CD8-positive, alpha-beta memory T cell (primary cell): ENCODE results near the gene PGC. TPM values are rescaled to one million over a fixed set of nuclear protein-coding genes. Genes with fewer than 3 reads are reported as not detected.

Source experiments
- CTCF ChIA-PET: fragments of 350-600 bp; sonication (Branson Sonifier 250); formaldehyde crosslinking; loops from one replicate; lab custom pipeline; 2021; ENCODE audit warnings: antibody characterized with exemption; lab: Charles Lee
- POLR2A ChIA-PET: fragments of 350-600 bp; sonication (Branson Sonifier 250); formaldehyde crosslinking; loops from one replicate; lab custom pipeline; 2021; ENCODE audit warnings: antibody characterized with exemption; lab: Charles Lee
- DNase-seq, 5 donors: peaks; one replicate each; pipeline versions ENCODE4 v3.0.0 to v3.0.0-alpha.2; 2020 to 2022; ENCODE audit warnings: mixed read lengths in 1 of 5
- H3K27ac ChIP-seq: one replicate; pipeline ENCODE4 v1.7.0; 2013; ENCODE audit warnings: low read depth, mild to moderate bottlenecking, low read length, moderate library complexity
- H3K27me3 ChIP-seq: 2 replicates; pipeline ENCODE4 v1.7.0; 2013; ENCODE audit warnings: low read length, mild to moderate bottlenecking; ENCODE audit not compliant: insufficient read depth, poor library complexity, severe bottlenecking
- H3K36me3 ChIP-seq: 2 replicates; pipeline ENCODE4 v1.7.0; 2013; ENCODE audit warnings: mild to moderate bottlenecking, low read length, moderate library complexity; ENCODE audit not compliant: insufficient read depth
- H3K4me1 ChIP-seq: 2 replicates; pipeline ENCODE4 v1.7.0; 2013; ENCODE audit warnings: mild to moderate bottlenecking, low read length, moderate library complexity; ENCODE audit not compliant: insufficient read depth
- H3K4me3 ChIP-seq: 2 replicates; pipeline ENCODE4 v1.7.0; 2013; ENCODE audit warnings: mild to moderate bottlenecking, low read length
- H3K9me3 ChIP-seq: 2 replicates; pipeline ENCODE4 v1.7.0; 2013; ENCODE audit warnings: mild to moderate bottlenecking, low read length
- H3K27ac Mint-ChIP-seq, 8 donors: one replicate each; pipeline ENCODE4 v1.8.0; 2020 to 2021; ENCODE audit warnings: mixed read lengths in 8 of 8, mild to moderate bottlenecking in 6 of 8, inconsistent platforms in 3 of 8, moderate library complexity in 3 of 8
- H3K27me3 Mint-ChIP-seq, 2 donors: one replicate each; pipeline ENCODE4 v1.8.0; 2020 to 2021; ENCODE audit warnings: mixed read lengths in 2 of 2, mild to moderate bottlenecking in 1 of 2, moderate library complexity in 1 of 2
- H3K36me3 Mint-ChIP-seq, 3 donors: one replicate each; pipeline ENCODE4 v1.8.0; 2020 to 2021; ENCODE audit warnings: mixed read lengths in 3 of 3, inconsistent platforms in 1 of 3, mild to moderate bottlenecking in 1 of 3
- H3K4me1 Mint-ChIP-seq, 3 donors: one replicate each; pipeline ENCODE4 v1.8.0; 2020 to 2021; ENCODE audit warnings: mixed read lengths in 3 of 3, inconsistent platforms in 1 of 3, mild to moderate bottlenecking in 1 of 3
- H3K4me3 Mint-ChIP-seq, 7 donors: one replicate each; pipeline ENCODE4 v1.8.0; 2020 to 2021; ENCODE audit warnings: mixed read lengths in 7 of 7, mild to moderate bottlenecking in 6 of 7, moderate library complexity in 4 of 7, inconsistent platforms in 2 of 7
- H3K9me3 Mint-ChIP-seq, 5 donors: one replicate each; pipeline ENCODE4 v1.8.0; 2020 to 2022; ENCODE audit warnings: mixed read lengths in 5 of 5, mild to moderate bottlenecking in 3 of 5, moderate library complexity in 2 of 5, inconsistent platforms in 1 of 5
- polyA plus RNA-seq: library from polyadenylated mRNA; unstranded; fragments of 300-500 nt; fragmentation: Illumina TruSeq; gene quantifications from one replicate; pipeline ENCODE4 v1.2.3, GENCODE V29; 2021
- total RNA-seq, 2 experiments: library from RNA; stranded (reverse); gene quantifications; one replicate each; pipeline ENCODE4 v1.2.3, GENCODE V29; 2021

Gene PGC
- total and polyA plus RNA-seq, 3 experiments from 2014 or later: not detected

- DNase-seq: no peak
- H3K27me3 Mint-ChIP-seq: no peaks in the 10 kb centered on the region
- Histone ChIP-seq H3K9me3 (no peaks in the 10 kb centered on the region), H3K36me3 (no peaks in the 10 kb centered on the region), H3K4me1 (peaks cover under 1% of the 10 kb centered on the region), H3K27ac (no peak overlapping the region), H3K4me3 (no peak overlapping the region), H3K27me3 (no peaks in the 10 kb centered on the region)
- POLR2A ChIA-PET: no interaction called here
- H3K9me3 Mint-ChIP-seq: no peaks in the 10 kb centered on the region
- H3K27ac Mint-ChIP-seq: peak overlapping the region in 1 of 8 donors; percentile 19
- CTCF ChIA-PET: no interaction called here
- H3K4me1 Mint-ChIP-seq: peaks cover 17 to 33% (median 30%) of the 10 kb centered on the region in 3 donors
- H3K36me3 Mint-ChIP-seq: peaks cover 0 to 4% (median 0%) of the 10 kb centered on the region in 3 donors
- H3K4me3 Mint-ChIP-seq: peak overlapping the region in 1 of 7 donors; percentile 6
Measured at GRCh38 chr6:41713650-41714291, 33.4 kb downstream of the PGC start.

- no peaks in the 10 kb centered on the region for H3K9me3 Mint-ChIP-seq
- no peak overlapping the region for H3K4me3 Mint-ChIP-seq
- Histone ChIP-seq H3K9me3 (no peaks in the 10 kb centered on the region), H3K36me3 (no peaks in the 10 kb centered on the region), H3K4me1 (peaks cover 6% of the 10 kb centered on the region), H3K27ac (no peak overlapping the region), H3K4me3 (no peak overlapping the region), H3K27me3 (no peaks in the 10 kb centered on the region)
- H3K27ac Mint-ChIP-seq: no peak overlapping the region
- ChIA-PET POLR2A (no interaction called here), CTCF (no interaction called here)
- H3K36me3 Mint-ChIP-seq: peaks cover 0 to 4% (median 0%) of the 10 kb centered on the region in 3 donors
- H3K4me1 Mint-ChIP-seq: peaks cover 23 to 38% (median 36%) of the 10 kb centered on the region in 3 donors
- no peaks in the 10 kb centered on the region for H3K27me3 Mint-ChIP-seq
- DNase-seq: no peak
Measured at GRCh38 chr6:41713159-41713649, 34.0 kb downstream of the PGC start.

GRCh38 chr6:41712651-41713103 is 34.5 kb downstream of the PGC start:
- DNase-seq: no peak
- no peaks in the 10 kb centered on the region for H3K36me3 ChIP-seq
- H3K9me3 ChIP-seq: no peaks in the 10 kb centered on the region
- Mint-ChIP-seq H3K27ac (no peak overlapping the region), H3K4me3 (no peak overlapping the region), H3K4me1 (peaks cover 28 to 41% (median 38%) of the 10 kb centered on the region in 3 donors), H3K9me3 (no peaks in the 10 kb centered on the region), H3K27me3 (no peaks in the 10 kb centered on the region), H3K36me3 (peaks cover 0 to 4% (median 0%) of the 10 kb centered on the region in 3 donors)
- CTCF ChIA-PET: no interaction called here
- no peaks in the 10 kb centered on the region for H3K27me3 ChIP-seq
- no peak overlapping the region for H3K4me3 ChIP-seq
- no peak overlapping the region for H3K27ac ChIP-seq
- POLR2A ChIA-PET: interaction anchor here (0.5 kb wide), 1 partner anchor 1479 kb away, joined by 4 read pairs; no protein-coding TSS in a partner anchor
- peaks cover 11% of the 10 kb centered on the region for H3K4me1 ChIP-seq

GRCh38 chr6:41711323-41712038 is 35.7 kb downstream of the PGC start:
- Histone ChIP-seq H3K27ac (no peak overlapping the region), H3K27me3 (no peaks in the 10 kb centered on the region), H3K9me3 (no peaks in the 10 kb centered on the region), H3K4me3 (no peak overlapping the region), H3K36me3 (no peaks in the 10 kb centered on the region), H3K4me1 (peaks cover 23% of the 10 kb centered on the region)
- Mint-ChIP-seq H3K9me3 (no peaks in the 10 kb centered on the region), H3K27ac (peak overlapping the region in 1 of 8 donors; percentile 60), H3K4me3 (no peak overlapping the region), H3K27me3 (no peaks in the 10 kb centered on the region), H3K4me1 (peaks cover 34 to 46% (median 38%) of the 10 kb centered on the region in 3 donors), H3K36me3 (peaks cover 0 to 4% (median 0%) of the 10 kb centered on the region in 3 donors)
- no peak for DNase-seq
- CTCF ChIA-PET: interaction anchor here (1.2 kb wide), 1 partner anchor 23 kb away, joined by 3 read pairs; no protein-coding TSS in a partner anchor
- POLR2A ChIA-PET: no interaction called here

- no peak overlapping the region for H3K4me3 ChIP-seq
- H3K27ac ChIP-seq: no peak overlapping the region
- Mint-ChIP-seq H3K27ac (no peak overlapping the region), H3K9me3 (no peaks in the 10 kb centered on the region), H3K27me3 (no peaks in the 10 kb centered on the region), H3K36me3 (peaks cover 0 to 2% (median 0%) of the 10 kb centered on the region in 3 donors), H3K4me3 (no peak overlapping the region), H3K4me1 (peaks cover 35 to 49% (median 40%) of the 10 kb centered on the region in 3 donors)
- H3K9me3 ChIP-seq: no peaks in the 10 kb centered on the region
- ChIA-PET CTCF (interaction anchor here (1.2 kb wide), 1 partner anchor 24 kb away, joined by 3 read pairs; no protein-coding TSS in a partner anchor), POLR2A (no interaction called here)
- H3K27me3 ChIP-seq: no peaks in the 10 kb centered on the region
- H3K36me3 ChIP-seq: no peaks in the 10 kb centered on the region
- DNase-seq: no peak
- H3K4me1 ChIP-seq: peaks cover 35% of the 10 kb centered on the region
Measured at GRCh38 chr6:41709375-41709774, 37.8 kb downstream of the PGC start.

GRCh38 chr6:41708856-41709255 is 38.3 kb downstream of the PGC start:
- Mint-ChIP-seq H3K4me1 (peaks cover 35 to 45% (median 37%) of the 10 kb centered on the region in 3 donors), H3K4me3 (peak overlapping the region in 1 of 7 donors; percentile 16), H3K27ac (peak overlapping the region in 3 of 8 donors; percentile 2 to 90 (median 61)), H3K36me3 (no peaks in the 10 kb centered on the region), H3K9me3 (no peaks in the 10 kb centered on the region), H3K27me3 (peaks cover 0 to 2% of the 10 kb centered on the region in 2 donors)
- Histone ChIP-seq H3K36me3 (no peaks in the 10 kb centered on the region), H3K4me3 (no peak overlapping the region), H3K27ac (no peak overlapping the region), H3K4me1 (peaks cover 35% of the 10 kb centered on the region), H3K27me3 (no peaks in the 10 kb centered on the region), H3K9me3 (no peaks in the 10 kb centered on the region)
- POLR2A ChIA-PET: no interaction called here
- CTCF ChIA-PET: interaction anchor here (1.2 kb wide), 1 partner anchor 25 kb away, joined by 3 read pairs; no protein-coding TSS in a partner anchor
- DNase-seq: no peak

GRCh38 chr6:41707565-41708200 is 39.5 kb downstream of the PGC start:
- ChIA-PET POLR2A (interaction anchor here (0.5 kb wide), 1 partner anchor 20 kb away, joined by 3 read pairs; no protein-coding TSS in a partner anchor), CTCF (interaction anchor here (0.8 to 1.4 kb wide), 3 partner anchors 9 to 26 kb away, joined by 3 to 5 read pairs (median 3); no protein-coding TSS in a partner anchor)
- peak overlapping the region in 6 of 7 donors; percentile 53 to 72 (median 57) for H3K4me3 Mint-ChIP-seq
- Histone ChIP-seq H3K27me3 (no peaks in the 10 kb centered on the region), H3K9me3 (no peaks in the 10 kb centered on the region), H3K4me1 (peaks cover 35% of the 10 kb centered on the region), H3K27ac (no peak overlapping the region), H3K36me3 (no peaks in the 10 kb centered on the region), H3K4me3 (peak overlapping the region; percentile 46)
- H3K9me3 Mint-ChIP-seq: no peaks in the 10 kb centered on the region
- DNase-seq: peak in 2 of 5 donors; percentile 43 to 45
- no peaks in the 10 kb centered on the region for H3K36me3 Mint-ChIP-seq
- peak overlapping the region in 7 of 8 donors; percentile 9 to 96 (median 87) for H3K27ac Mint-ChIP-seq
- peaks cover 0 to 3% of the 10 kb centered on the region in 2 donors for H3K27me3 Mint-ChIP-seq
- peaks cover 35 to 44% (median 37%) of the 10 kb centered on the region in 3 donors for H3K4me1 Mint-ChIP-seq
